Measurements from ENCODE around the gene PPM1E. TPM values are rescaled to one million over a fixed set of nuclear protein-coding genes. Genes with fewer than 3 reads are reported as not detected.
"Not testable (repeated sequence)": the region's sequence is repeated elsewhere in the genome, so short reads cannot be mapped to it uniquely, and the experiment has no call there.

The PPM1E gene
- total RNA-seq, 2 experiments from 2014 or later, result not detected

DNA sequence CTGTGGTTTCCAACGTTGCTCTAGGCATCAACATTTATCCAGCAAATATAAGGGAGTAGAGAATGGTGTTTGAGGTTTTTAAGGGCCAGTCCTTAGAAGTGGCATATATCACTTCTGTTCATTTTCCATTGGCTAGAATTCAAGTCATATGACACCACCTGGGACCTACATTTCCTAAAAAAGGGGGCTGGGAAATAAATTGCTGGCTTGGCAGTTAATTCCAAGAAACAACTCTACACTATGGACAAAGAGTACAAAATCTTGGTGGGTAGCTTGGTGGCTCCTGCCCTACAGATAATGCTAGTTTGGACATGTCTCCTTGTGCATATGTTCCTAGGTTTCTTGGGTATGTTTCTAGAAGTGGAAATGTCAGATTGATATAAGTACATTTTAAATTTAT, 7.6 kb downstream of the PPM1E start:
- TF ChIP-seq, protein P1, sequence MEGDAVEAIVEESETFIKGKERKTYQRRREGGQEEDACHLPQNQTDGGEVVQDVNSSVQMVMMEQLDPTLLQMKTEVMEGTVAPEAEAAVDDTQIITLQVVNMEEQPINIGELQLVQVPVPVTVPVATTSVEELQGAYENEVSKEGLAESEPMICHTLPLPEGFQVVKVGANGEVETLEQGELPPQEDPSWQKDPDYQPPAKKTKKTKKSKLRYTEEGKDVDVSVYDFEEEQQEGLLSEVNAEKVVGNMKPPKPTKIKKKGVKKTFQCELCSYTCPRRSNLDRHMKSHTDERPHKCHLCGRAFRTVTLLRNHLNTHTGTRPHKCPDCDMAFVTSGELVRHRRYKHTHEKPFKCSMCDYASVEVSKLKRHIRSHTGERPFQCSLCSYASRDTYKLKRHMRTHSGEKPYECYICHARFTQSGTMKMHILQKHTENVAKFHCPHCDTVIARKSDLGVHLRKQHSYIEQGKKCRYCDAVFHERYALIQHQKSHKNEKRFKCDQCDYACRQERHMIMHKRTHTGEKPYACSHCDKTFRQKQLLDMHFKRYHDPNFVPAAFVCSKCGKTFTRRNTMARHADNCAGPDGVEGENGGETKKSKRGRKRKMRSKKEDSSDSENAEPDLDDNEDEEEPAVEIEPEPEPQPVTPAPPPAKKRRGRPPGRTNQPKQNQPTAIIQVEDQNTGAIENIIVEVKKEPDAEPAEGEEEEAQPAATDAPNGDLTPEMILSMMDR (IDR thresholded peaks at IDR 0.05), result no peak
- H3K36me3 Mint-ChIP-seq (ENCODE audit: low read depth), result no peaks in the 10 kb centered on the region
- Histone ChIP-seq H3K27me3 (ENCODE audit: control insufficient read depth in 1 of 2, insufficient read depth in 2 of 2, low read length in 2 of 2) (peaks cover 18 to 33% of the 10 kb centered on the region in 2 experiments), H3K4me3 (ENCODE audit: low read length) (no peak overlapping the region), H3K9me3 (ENCODE audit: control insufficient read depth in 1 of 2, insufficient read depth in 1 of 2, low read length in 2 of 2) (no peaks in the 10 kb centered on the region), H3K4me1 (ENCODE audit: insufficient read depth, low read length) (no peaks in the 10 kb centered on the region), H3K27ac (ENCODE audit: low read depth in 1 of 2, low read length in 2 of 2) (no peak overlapping the region), H3K36me3 (ENCODE audit: insufficient read depth, low read length) (no peaks in the 10 kb centered on the region)
- POLR2A ChIA-PET, result no interaction called here
- no peaks in the 10 kb centered on the region for H3K4me1 Mint-ChIP-seq (ENCODE audit: low read depth)
- ATAC-seq (ENCODE audit: poor library complexity), result no peak
- no peak overlapping the region for H3K4me3 Mint-ChIP-seq
- DNase-seq, result no peak
- CTCF ChIA-PET, result interaction anchor here (0.6 kb wide), 1 partner anchor 194 kb away, joined by 3 read pairs; no protein-coding TSS in a partner anchor
- H3K27ac Mint-ChIP-seq, result no peak overlapping the region
- peaks cover 53% of the 10 kb centered on the region for H3K27me3 Mint-ChIP-seq
- intact Hi-C loops (cut with DNase I, micrococcal nuclease), result no loop called here
- H3K9me3 Mint-ChIP-seq, result no peaks in the 10 kb centered on the region

DNA sequence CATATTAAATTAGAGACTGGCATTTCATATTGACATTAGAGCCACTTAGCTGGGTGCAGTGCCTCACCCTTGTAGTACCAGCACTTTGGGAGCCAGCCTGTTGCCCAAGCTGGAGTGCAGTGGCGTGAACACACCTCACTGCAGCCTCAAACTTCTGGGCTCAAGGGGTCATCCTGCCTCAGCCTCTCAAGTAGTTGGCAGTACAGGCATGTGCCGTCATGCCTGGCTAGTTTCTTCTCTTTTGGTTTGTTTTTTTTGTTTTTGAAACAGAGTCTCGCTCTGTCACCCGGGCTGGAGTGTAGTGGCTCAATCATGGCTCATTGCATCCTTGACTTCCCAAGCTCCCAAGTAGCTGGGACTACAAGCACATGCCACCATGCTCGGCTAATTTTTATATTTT, 8.7 kb downstream of the PPM1E start:
- no peaks in the 10 kb centered on the region for H3K9me3 Mint-ChIP-seq
- no peak overlapping the region for H3K4me3 ChIP-seq (ENCODE audit: low read length)
- no peaks in the 10 kb centered on the region for H3K4me1 Mint-ChIP-seq (ENCODE audit: low read depth)
- DNase-seq (no peak), ATAC-seq (ENCODE audit: poor library complexity) (no peak)
- H3K27me3 Mint-ChIP-seq, result peaks cover 43% of the 10 kb centered on the region
- H3K36me3 Mint-ChIP-seq (ENCODE audit: low read depth), result no peaks in the 10 kb centered on the region
- no peaks in the 10 kb centered on the region for H3K4me1 ChIP-seq (ENCODE audit: insufficient read depth, low read length)
- no peaks in the 10 kb centered on the region for H3K9me3 ChIP-seq (ENCODE audit: control insufficient read depth in 1 of 2, insufficient read depth in 1 of 2, low read length in 2 of 2)
- H3K27ac ChIP-seq (ENCODE audit: low read depth in 1 of 2, low read length in 2 of 2), result no peak overlapping the region
- H3K27ac Mint-ChIP-seq, result no peak overlapping the region
- POLR2A ChIA-PET, result no interaction called here
- peaks cover 10 to 22% of the 10 kb centered on the region in 2 experiments for H3K27me3 ChIP-seq (ENCODE audit: control insufficient read depth in 1 of 2, insufficient read depth in 2 of 2, low read length in 2 of 2)
- H3K4me3 Mint-ChIP-seq, result no peak overlapping the region
- CTCF ChIA-PET, result no interaction called here
- TF ChIP-seq, protein P1 (IDR thresholded peaks at IDR 0.05), result no peak
- intact Hi-C loops (cut with DNase I, micrococcal nuclease), result no loop called here
- H3K36me3 ChIP-seq (ENCODE audit: insufficient read depth, low read length), result no peaks in the 10 kb centered on the region

DNA sequence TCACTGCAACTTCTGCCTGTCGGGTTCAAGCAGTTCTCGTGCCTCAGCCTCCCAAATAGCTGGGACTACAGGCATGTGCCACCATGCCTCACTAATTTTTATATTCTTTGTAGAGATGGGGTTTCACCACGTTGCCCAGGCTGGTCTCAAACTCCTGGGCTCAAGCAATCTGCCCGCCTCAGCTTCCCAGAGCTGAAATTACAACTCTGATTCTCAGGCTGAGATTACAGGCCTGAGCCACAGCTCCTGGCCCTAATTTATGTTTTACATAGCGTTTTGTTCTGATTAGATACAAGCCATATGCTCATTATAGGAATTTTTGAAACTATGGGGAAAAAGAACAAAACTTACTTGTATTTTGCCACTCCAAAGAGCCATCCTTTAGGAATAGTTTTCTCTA, 22.8 kb downstream of the PPM1E start:
- H3K27me3 ChIP-seq (ENCODE audit: control insufficient read depth in 1 of 2, insufficient read depth in 2 of 2, low read length in 2 of 2); H3K36me3 ChIP-seq (ENCODE audit: insufficient read depth, low read length); H3K27ac Mint-ChIP-seq; H3K4me1 Mint-ChIP-seq (ENCODE audit: low read depth); H3K27ac ChIP-seq (ENCODE audit: low read depth in 1 of 2, low read length in 2 of 2); H3K9me3 Mint-ChIP-seq; H3K36me3 Mint-ChIP-seq (ENCODE audit: low read depth); ATAC-seq (ENCODE audit: poor library complexity); DNase-seq; H3K27me3 Mint-ChIP-seq; POLR2A ChIA-PET; H3K9me3 ChIP-seq (ENCODE audit: control insufficient read depth in 1 of 2, insufficient read depth in 1 of 2, low read length in 2 of 2); intact Hi-C loops (cut with DNase I, micrococcal nuclease); H3K4me3 ChIP-seq (ENCODE audit: low read length); H3K4me1 ChIP-seq (ENCODE audit: insufficient read depth, low read length); H3K4me3 Mint-ChIP-seq: not testable (repeated sequence)
- CTCF ChIA-PET, result interaction anchor here (0.7 kb wide), 1 partner anchor 19 kb away, joined by 3 read pairs; no protein-coding TSS in a partner anchor

DNA sequence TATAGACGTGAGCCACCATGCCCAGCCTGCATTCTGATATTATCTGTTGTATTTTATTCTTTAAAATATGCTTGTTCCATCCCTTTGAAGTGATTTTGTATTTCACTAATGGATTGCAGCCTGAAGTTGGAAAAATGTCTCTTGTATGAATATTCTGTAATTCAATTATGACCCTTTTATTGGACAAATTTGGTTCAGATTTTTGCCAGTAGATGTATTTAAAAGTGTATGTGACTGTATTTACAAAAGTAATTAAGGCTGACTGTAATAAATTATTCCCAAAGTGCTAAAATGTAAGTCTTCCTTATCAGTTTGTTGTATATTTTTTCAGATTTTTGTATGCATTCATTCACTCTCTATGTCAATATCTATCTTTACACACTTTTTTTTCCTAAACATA, 23.8 kb downstream of the PPM1E start:
- H3K4me3 ChIP-seq (ENCODE audit: low read length), result no peak overlapping the region
- H3K9me3 ChIP-seq (ENCODE audit: control insufficient read depth in 1 of 2, insufficient read depth in 1 of 2, low read length in 2 of 2), result no peaks in the 10 kb centered on the region
- DNase-seq, result no peak
- intact Hi-C loops (cut with DNase I, micrococcal nuclease), result no loop called here
- TF ChIP-seq, protein P1 (IDR thresholded peaks at IDR 0.05), result no peak
- H3K27ac ChIP-seq (ENCODE audit: low read depth in 1 of 2, low read length in 2 of 2), result no peak overlapping the region
- CTCF ChIA-PET, result no interaction called here
- H3K4me3 Mint-ChIP-seq, result no peak overlapping the region
- ATAC-seq (ENCODE audit: poor library complexity), result no peak
- H3K4me1 ChIP-seq (ENCODE audit: insufficient read depth, low read length), result no peaks in the 10 kb centered on the region
- H3K27ac Mint-ChIP-seq, result no peak overlapping the region
- no peaks in the 10 kb centered on the region for H3K9me3 Mint-ChIP-seq
- H3K4me1 Mint-ChIP-seq (ENCODE audit: low read depth), result no peaks in the 10 kb centered on the region
- no peaks in the 10 kb centered on the region for H3K36me3 ChIP-seq (ENCODE audit: insufficient read depth, low read length)
- H3K36me3 Mint-ChIP-seq (ENCODE audit: low read depth), result no peaks in the 10 kb centered on the region
- peaks cover 2 to 4% of the 10 kb centered on the region in 2 experiments for H3K27me3 ChIP-seq (ENCODE audit: control insufficient read depth in 1 of 2, insufficient read depth in 2 of 2, low read length in 2 of 2)
- peaks cover 8% of the 10 kb centered on the region for H3K27me3 Mint-ChIP-seq
- POLR2A ChIA-PET, result no interaction called here

All from CD4-positive, alpha-beta T cell (primary cell).